ENCODE data around the gene STAM2. TPM values are rescaled to one million over a fixed set of nuclear protein-coding genes. Genes with fewer than 3 reads are reported as not detected.

Gene STAM2
- total and polyA plus RNA-seq, 8 donors: 5.9 to 20.8 (median 16.7) TPM

DNA sequence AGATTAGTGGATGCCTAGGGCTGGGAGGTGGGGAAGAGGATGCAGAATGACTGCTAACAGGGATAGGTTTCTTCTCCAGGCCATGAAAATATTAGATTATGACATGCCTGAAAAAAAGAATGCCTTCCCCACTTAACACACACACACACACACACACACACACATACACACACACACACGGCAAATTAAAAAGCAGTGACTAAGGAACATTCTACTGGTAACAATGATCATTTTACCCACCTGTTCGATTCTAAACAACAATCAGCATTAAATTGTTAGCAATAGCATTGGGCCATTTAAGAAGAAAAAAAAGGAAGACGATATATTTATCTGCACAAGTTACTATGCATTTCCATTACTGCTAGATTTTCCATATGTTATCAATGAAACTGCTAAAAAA, 87.6 kb downstream of the STAM2 start:
- no peaks in the 10 kb centered on the region for H3K4me1 ChIP-seq
- TF ChIP-seq, protein P1, sequence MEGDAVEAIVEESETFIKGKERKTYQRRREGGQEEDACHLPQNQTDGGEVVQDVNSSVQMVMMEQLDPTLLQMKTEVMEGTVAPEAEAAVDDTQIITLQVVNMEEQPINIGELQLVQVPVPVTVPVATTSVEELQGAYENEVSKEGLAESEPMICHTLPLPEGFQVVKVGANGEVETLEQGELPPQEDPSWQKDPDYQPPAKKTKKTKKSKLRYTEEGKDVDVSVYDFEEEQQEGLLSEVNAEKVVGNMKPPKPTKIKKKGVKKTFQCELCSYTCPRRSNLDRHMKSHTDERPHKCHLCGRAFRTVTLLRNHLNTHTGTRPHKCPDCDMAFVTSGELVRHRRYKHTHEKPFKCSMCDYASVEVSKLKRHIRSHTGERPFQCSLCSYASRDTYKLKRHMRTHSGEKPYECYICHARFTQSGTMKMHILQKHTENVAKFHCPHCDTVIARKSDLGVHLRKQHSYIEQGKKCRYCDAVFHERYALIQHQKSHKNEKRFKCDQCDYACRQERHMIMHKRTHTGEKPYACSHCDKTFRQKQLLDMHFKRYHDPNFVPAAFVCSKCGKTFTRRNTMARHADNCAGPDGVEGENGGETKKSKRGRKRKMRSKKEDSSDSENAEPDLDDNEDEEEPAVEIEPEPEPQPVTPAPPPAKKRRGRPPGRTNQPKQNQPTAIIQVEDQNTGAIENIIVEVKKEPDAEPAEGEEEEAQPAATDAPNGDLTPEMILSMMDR (IDR thresholded peaks at IDR 0.05): no peak
- no peaks in the 10 kb centered on the region for H3K27me3 ChIP-seq
- 75 to 87% methylated on average over 3 of the region's 3 CpGs for WGBS, 2 donors
- H3K27ac ChIP-seq: no peak overlapping the region
- H3K4me3 ChIP-seq: no peak overlapping the region
- no peaks in the 10 kb centered on the region for H3K36me3 ChIP-seq
- H3K9me3 ChIP-seq: no peaks in the 10 kb centered on the region
- no peak for FAIRE-seq
- no peak for ATAC-seq
- no peak for DNase-seq
- intact Hi-C loops (cut with DNase I): no loop called here

DNA sequence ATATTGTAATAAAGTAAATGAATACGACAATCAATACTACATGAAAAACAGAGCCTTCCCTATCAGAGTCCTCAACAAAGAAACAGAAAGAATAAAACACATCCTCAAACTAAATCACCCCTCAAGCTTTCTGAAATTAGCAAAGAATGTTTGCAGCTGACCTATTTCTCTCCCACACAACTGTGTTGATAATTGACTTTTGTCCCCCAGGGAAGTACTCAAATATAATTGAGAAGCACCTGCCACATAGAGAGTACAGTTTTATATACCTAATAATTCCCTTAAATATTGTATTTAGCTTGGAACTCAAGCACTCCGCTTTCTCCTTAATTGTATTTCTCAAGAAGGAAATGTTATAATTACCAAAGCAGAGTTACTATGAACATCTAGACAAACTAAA, 89.3 kb downstream of the STAM2 start:
- WGBS, 2 donors: 94 to 99% methylated on average over 2 of the region's 2 CpGs
- FAIRE-seq: no peak
- ATAC-seq: no peak
- intact Hi-C loops (cut with DNase I): no loop called here
- Histone ChIP-seq H3K4me1 (no peaks in the 10 kb centered on the region), H3K36me3 (no peaks in the 10 kb centered on the region), H3K27me3 (no peaks in the 10 kb centered on the region), H3K4me3 (no peak overlapping the region), H3K27ac (no peak overlapping the region), H3K9me3 (no peaks in the 10 kb centered on the region)
- no peak for DNase-seq
- TF ChIP-seq, protein P1 (IDR thresholded peaks at IDR 0.05): no peak

DNA sequence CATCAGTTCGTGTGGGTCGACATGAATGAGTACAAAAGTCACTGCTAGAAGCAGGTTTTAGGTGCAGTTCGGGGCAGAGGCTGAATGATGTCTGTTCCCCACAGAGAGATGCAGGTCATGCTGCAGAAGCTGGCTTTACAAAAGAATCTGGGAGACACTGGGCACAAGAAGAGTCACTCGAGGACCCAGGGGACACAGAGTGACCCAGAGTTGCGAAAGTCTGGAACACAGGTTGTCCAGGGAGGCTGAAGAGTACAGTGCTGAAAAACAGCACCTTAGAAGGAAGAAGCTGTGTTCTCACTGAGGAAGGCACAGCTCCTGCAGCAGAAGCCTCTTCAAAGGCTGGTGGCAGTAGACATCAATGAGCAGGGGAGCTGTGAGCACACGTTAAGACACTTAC, 91.5 kb downstream of the STAM2 start:
- intact Hi-C loops (cut with DNase I): no loop called here
- no peaks in the 10 kb centered on the region for H3K9me3 ChIP-seq
- no peak for ATAC-seq
- no peaks in the 10 kb centered on the region for H3K36me3 ChIP-seq
- H3K27ac ChIP-seq: no peak overlapping the region
- WGBS, 2 donors: 83 to 87% methylated on average over 6 of the region's 6 CpGs
- DNase-seq: no peak
- H3K4me1 ChIP-seq: no peaks in the 10 kb centered on the region
- no peak for FAIRE-seq
- TF ChIP-seq, protein P1 (IDR thresholded peaks at IDR 0.05): no peak
- H3K27me3 ChIP-seq: no peaks in the 10 kb centered on the region
- H3K4me3 ChIP-seq: no peak overlapping the region

DNA sequence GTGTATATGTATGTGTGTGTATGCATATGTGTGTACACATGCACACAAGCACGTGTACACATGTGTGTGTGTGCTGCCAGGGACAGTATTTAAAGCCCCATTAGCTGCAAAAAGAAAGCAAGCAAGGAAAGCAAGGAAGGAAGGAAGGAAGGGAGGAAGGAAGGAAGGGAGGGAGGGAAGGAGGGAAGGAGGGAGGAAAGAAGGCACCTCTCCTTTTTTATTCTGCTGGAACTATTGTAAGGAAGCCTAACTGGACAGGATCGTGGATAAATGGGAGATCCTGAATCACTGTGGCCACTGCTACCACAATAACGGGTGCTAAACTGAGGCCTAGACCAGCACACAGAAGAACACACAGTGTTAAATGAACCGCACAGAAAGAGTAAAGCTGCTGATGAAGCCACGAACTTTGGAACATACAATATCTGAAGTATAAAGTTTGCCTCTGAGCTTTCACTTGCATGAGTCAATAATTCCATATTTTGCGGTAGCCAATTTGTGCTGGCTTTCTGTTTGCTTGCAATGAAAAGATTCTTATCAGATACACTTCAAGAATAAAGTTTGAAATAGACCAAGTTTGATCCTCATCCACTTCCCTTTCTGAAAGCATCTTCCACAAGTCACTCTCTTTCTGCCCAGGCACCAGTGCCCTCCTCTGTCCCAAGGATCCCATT, 92.2 kb downstream of the STAM2 start:
- 70 to 75% methylated on average over 6 of the region's 6 CpGs for WGBS, 2 donors
- ATAC-seq (no peak), DNase-seq (no peak), FAIRE-seq (no peak)
- Histone ChIP-seq H3K27ac (no peak overlapping the region), H3K36me3 (no peaks in the 10 kb centered on the region), H3K27me3 (no peaks in the 10 kb centered on the region), H3K4me3 (no peak overlapping the region), H3K9me3 (no peaks in the 10 kb centered on the region), H3K4me1 (no peaks in the 10 kb centered on the region)
- TF ChIP-seq, protein P1 (IDR thresholded peaks at IDR 0.05): no peak
- intact Hi-C loops (cut with DNase I): no loop called here

DNA sequence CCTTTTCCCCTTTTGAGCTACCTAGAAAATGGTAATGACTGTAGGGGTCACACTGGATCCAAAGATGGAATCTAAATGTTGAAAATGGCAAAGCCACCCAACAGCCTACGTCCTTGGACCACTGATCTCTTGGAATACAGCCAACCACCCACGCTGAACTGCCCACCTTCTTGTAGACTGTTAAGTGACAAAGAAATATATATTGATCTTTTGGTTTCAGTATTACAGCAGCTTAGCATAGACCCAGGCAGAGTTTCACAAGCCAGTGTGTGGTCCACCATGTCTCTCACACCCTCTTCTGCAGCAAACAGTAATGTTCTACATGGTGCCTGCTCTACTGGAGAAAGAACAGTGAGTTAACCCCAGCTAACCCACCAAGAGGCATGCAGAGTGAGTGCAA, 96.9 kb downstream of the STAM2 start:
- FAIRE-seq (no peak), DNase-seq (no peak), ATAC-seq (no peak)
- WGBS, 2 donors: 39 to 53% methylated on average over 2 of the region's 2 CpGs
- Histone ChIP-seq H3K27ac (no peak overlapping the region), H3K4me1 (peaks cover 0 to 4% (median 0%) of the 10 kb centered on the region in 3 donors), H3K27me3 (no peaks in the 10 kb centered on the region), H3K36me3 (no peaks in the 10 kb centered on the region), H3K4me3 (no peak overlapping the region), H3K9me3 (no peaks in the 10 kb centered on the region)
- TF ChIP-seq, protein P1 (IDR thresholded peaks at IDR 0.05): no peak
- intact Hi-C loops (cut with DNase I): no loop called here
